ENCODE measurements around the gene ITGBL1.

The ITGBL1 gene

GRCh38 chr13:101451641-101452040 is 834 bp upstream of the ITGBL1 start:
- no peak for DNase-seq (ENCODE audit: low read depth in 2 of 2)

GRCh38 chr13:101453784-101454201 is 1.3 kb downstream of the ITGBL1 start:
- DNase-seq (ENCODE audit: low read depth in 2 of 2) = no peak

GRCh38 chr13:101454767-101455166 is 2.3 kb downstream of the ITGBL1 start:
- no peak for DNase-seq (ENCODE audit: low read depth in 2 of 2)

GRCh38 chr13:101455863-101456262 is 3.4 kb downstream of the ITGBL1 start:
- DNase-seq (ENCODE audit: low read depth in 2 of 2) = no peak

- DNase-seq (ENCODE audit: low read depth in 2 of 2) = no peak
These were observed 4.7 kb downstream of the ITGBL1 start for GRCh38 chr13:101457176-101457575.

GRCh38 chr13:101465877-101466276 is 13.4 kb downstream of the ITGBL1 start:
- DNase-seq (ENCODE audit: low read depth in 2 of 2) = no peak

GRCh38 chr13:101467415-101467814 is 14.9 kb downstream of the ITGBL1 start:
- DNase-seq (ENCODE audit: low read depth in 2 of 2) = no peak

- DNase-seq (ENCODE audit: low read depth in 2 of 2) = no peak
These were observed 21.0 kb downstream of the ITGBL1 start for GRCh38 chr13:101473458-101473857.

GRCh38 chr13:101474419-101474957 is 22.0 kb downstream of the ITGBL1 start:
- DNase-seq (ENCODE audit: low read depth in 2 of 2) = no peak

GRCh38 chr13:101475536-101475935 is 23.1 kb downstream of the ITGBL1 start:
- DNase-seq (ENCODE audit: low read depth in 2 of 2) = no peak

GRCh38 chr13:101481421-101481820 is 28.9 kb downstream of the ITGBL1 start:
- DNase-seq (ENCODE audit: low read depth in 2 of 2) = no peak

GRCh38 chr13:101486708-101487437 is 34.4 kb downstream of the ITGBL1 start:
- no peak for DNase-seq (ENCODE audit: low read depth in 2 of 2)

- no peak for DNase-seq (ENCODE audit: low read depth in 2 of 2)
These were observed 35.0 kb downstream of the ITGBL1 start for GRCh38 chr13:101487438-101487830.

GRCh38 chr13:101488734-101489133 is 36.3 kb downstream of the ITGBL1 start:
- DNase-seq (ENCODE audit: low read depth in 2 of 2) = no peak

- no peak for DNase-seq (ENCODE audit: low read depth in 2 of 2)
These were observed 37.3 kb downstream of the ITGBL1 start for GRCh38 chr13:101489643-101490405.

- no peak for DNase-seq (ENCODE audit: low read depth in 2 of 2)
These were observed 38.0 kb downstream of the ITGBL1 start for GRCh38 chr13:101490406-101491015.

GRCh38 chr13:101492251-101492910 is 39.9 kb downstream of the ITGBL1 start:
- DNase-seq (ENCODE audit: low read depth in 2 of 2) = no peak

GRCh38 chr13:101493541-101493940 is 41.1 kb downstream of the ITGBL1 start:
- DNase-seq (ENCODE audit: low read depth in 2 of 2) = no peak

- DNase-seq (ENCODE audit: low read depth in 2 of 2) = no peak
These were observed 46.9 kb downstream of the ITGBL1 start for GRCh38 chr13:101499406-101499805.

- no peak for DNase-seq (ENCODE audit: low read depth in 2 of 2)
These were observed 50.1 kb downstream of the ITGBL1 start for GRCh38 chr13:101502618-101503017.

GRCh38 chr13:101511161-101511560 is 58.7 kb downstream of the ITGBL1 start:
- no peak for DNase-seq (ENCODE audit: low read depth in 2 of 2)

- DNase-seq (ENCODE audit: low read depth in 2 of 2) = no peak
These were observed 59.3 kb downstream of the ITGBL1 start for GRCh38 chr13:101511766-101512165.

Measured in stimulated activated CD4-positive, alpha-beta T cell treated with anti-CD3 and anti-CD28 coated beads, Interleukin-1b, Interleukin-23, amount 100 ng/mL, for 4 hours (primary cell).